Heart right ventricle (tissue), 16 donors: ENCODE data around the gene HNF4A. TPM values are rescaled to one million over a fixed set of nuclear protein-coding genes. Genes with fewer than 3 reads are reported as not detected.

ENCODE experiments used
- ATAC-seq, 8 donors: fragments of 200-7000 bp; cut with Tn5 transposase; one replicate each; pipeline ENCODE4 v1.9.1; 2020; ENCODE audit warnings: mild to moderate bottlenecking in 8 of 8, moderate library complexity in 8 of 8, moderate number of reproducible peaks in 1 of 8
- DNase-seq, 2 donors: peaks; one replicate each; pipeline ENCODE4 v3.0.0-alpha.2; 2020
- H3K27ac ChIP-seq, 10 donors: fragments of 200-600 bp; sonication (generic) in 2 of 10; one replicate each; pipeline versions ENCODE4 v1.5.0 to v1.8.0; 2020 to 2022; ENCODE audit warnings: mild to moderate bottlenecking in 3 of 10
- H3K27me3 ChIP-seq, 7 donors: fragments of 200-600 bp; one replicate each; pipeline ENCODE4 v1.8.0; 2021 to 2022; ENCODE audit warnings: mild to moderate bottlenecking in 2 of 7
- H3K36me3 ChIP-seq, 9 donors: fragments of 200-600 bp; sonication (generic) in 1 of 9; one replicate each; pipeline versions ENCODE4 v1.5.0 to v1.8.0; 2020 to 2022; ENCODE audit warnings: mild to moderate bottlenecking in 2 of 9
- H3K4me1 ChIP-seq, 9 donors: fragments of 200-600 bp; sonication (generic) in 1 of 9; one replicate each; pipeline versions ENCODE4 v1.5.0 to v1.8.0; 2020 to 2022; ENCODE audit warnings: mild to moderate bottlenecking in 4 of 9
- H3K4me3 ChIP-seq, 10 donors: fragments of 200-600 bp; sonication (generic) in 2 of 10; one replicate each; pipeline versions ENCODE4 v1.5.0 to v1.8.0; 2020 to 2022; ENCODE audit warnings: mild to moderate bottlenecking in 7 of 10, moderate library complexity in 2 of 10
- H3K9me3 ChIP-seq, 11 donors: fragments of 200-600 bp in 10 of 11; sonication (generic) in 2 of 11; one replicate each; pipeline versions ENCODE4 v1.5.0 to v1.8.0; 2013 to 2022; ENCODE audit warnings: mild to moderate bottlenecking in 2 of 11, control low read depth in 1 of 11, moderate library complexity in 1 of 11
- CTCF ChIP-seq, 9 donors: fragments of 200-600 bp; sonication (generic) in 2 of 9; IDR thresholded peaks; one replicate each; pipeline versions ENCODE4 v1.5.0 to v1.8.0; 2021 to 2022; ENCODE audit warnings: antibody characterized with exemption in 9 of 9, mild to moderate bottlenecking in 5 of 9, moderate library complexity in 1 of 9
- WGBS, 2 donors: extraction: QIAGEN DNeasy Blood & Tissue Kit; methylation state at CpG; one replicate each; pipeline ENCODE4 v1.1.7; 2013; ENCODE audit warnings: inconsistent platforms in 1 of 2; 5-methylcytosine and 5-hydroxymethylcytosine counted together
- intact Hi-C, 10 donors: fragments of 100-400 bp; cut with DNase I; formaldehyde crosslinking; loops; one replicate each; pipeline versions ENCODE4 v1.11.1 to v1.14.2; 2022
- polyA plus RNA-seq, 2 donors: library from polyadenylated mRNA; stranded (reverse); fragments of 200-250 nt; gene quantifications; one replicate each; pipeline ENCODE4 v1.2.3, GENCODE V29; 2013
- total RNA-seq, 10 donors: library from RNA; stranded (reverse); fragmentation: NEBNext Ultra II Directional in 3 of 10; extraction: Animal tissue kit (Norgen Biotek cat#: 25700) in 3 of 10; gene quantifications; one replicate each; pipeline versions ENCODE4 v1.2.1 to v1.2.4, GENCODE V29; 2021 to 2023
- donor health status: Arrhythmogenic right ventricular cardiomyopathy.
- donor health status: ischemic (EF 13 %, LVEDD 7.1; RV severe dilation, severe dysfunction).
- donor health status: healthy with polysubstance abuse.
- donor health status: DM: no; HTN: yes; CAD: no.
- donor health status: DM: no; HTN: no; CAD: no.
- donor health status: ischemic (EF 25% LVEDD 6.9; RV normal size, moderate dysfunction).
- donor health status: ischemic (EF 25% LVEDD 5.7; RV mildly dilated, moderate dysfunction).
- donor health status: healthy.
- donor health status: DM: yes; HTN: yes; CAD: no.
- donor health status: Ischemic cardiomyopathy.
- donor health status: ischemic (EF 35%, LVEDD 5.7; RV mildly dilated, moderate dysfunction).
- donor health status: nonischemic (EF 11% LVEDD 7.7; RV severe dilation, severe dysfunction).
- donor health status: DM: yes; HTN: yes; CAD: no.
- donor health status: PGD.
- donor health status: ischemic (EF 29% LVEDD 5.4; RV normal size, mild dysfunction).
- donor health status: nonischemic (EF 23%, LVEDD 6.1; RV moderate dilation, normal function).

The HNF4A gene
- total and polyA plus RNA-seq, 12 donors = under 0.01 TPM; not detected in 11

- intact Hi-C loops = no loop called here
- no peak for ATAC-seq
- Histone ChIP-seq H3K27me3 (no peaks in the 10 kb centered on the region), H3K9me3 (no peaks in the 10 kb centered on the region), H3K4me1 (no peaks in the 10 kb centered on the region), H3K27ac (no peak overlapping the region), H3K4me3 (no peak overlapping the region), H3K36me3 (no peaks in the 10 kb centered on the region)
- WGBS, 2 donors = 88 to 89% methylated on average over 6 of the region's 6 CpGs
- no peak for DNase-seq
- no peak for TF ChIP-seq CTCF (IDR thresholded peaks at IDR 0.05)
Measured at GRCh38 chr20:44364780-44365179, 9.3 kb downstream of the HNF4A start.

GRCh38 chr20:44367746-44368145 lies 12.2 kb downstream of the HNF4A start:
- H3K9me3 ChIP-seq = no peaks in the 10 kb centered on the region
- H3K27me3 ChIP-seq = no peaks in the 10 kb centered on the region
- H3K36me3 ChIP-seq = no peaks in the 10 kb centered on the region
- TF ChIP-seq CTCF (IDR thresholded peaks at IDR 0.05) = no peak
- DNase-seq (no peak), ATAC-seq (no peak)
- intact Hi-C loops = no loop called here
- no peak overlapping the region for H3K27ac ChIP-seq
- no peak overlapping the region for H3K4me3 ChIP-seq
- WGBS, 2 donors = 91 to 94% methylated on average over 6 of the region's 6 CpGs
- H3K4me1 ChIP-seq = no peaks in the 10 kb centered on the region

GRCh38 chr20:44370639-44371218 lies 15.2 kb downstream of the HNF4A start:
- 69 to 72% methylated on average over 8 to 9 of the region's 9 CpGs for WGBS, 2 donors
- intact Hi-C loops = no loop called here
- no peak overlapping the region for H3K27ac ChIP-seq
- H3K4me1 ChIP-seq = no peaks in the 10 kb centered on the region
- no peak overlapping the region for H3K4me3 ChIP-seq
- H3K27me3 ChIP-seq = no peaks in the 10 kb centered on the region
- no peaks in the 10 kb centered on the region for H3K36me3 ChIP-seq
- ATAC-seq (no peak), DNase-seq (no peak)
- no peak for TF ChIP-seq CTCF (IDR thresholded peaks at IDR 0.05)
- H3K9me3 ChIP-seq = no peaks in the 10 kb centered on the region

GRCh38 chr20:44382641-44383040 lies 27.1 kb downstream of the HNF4A start:
- no peak overlapping the region for H3K4me3 ChIP-seq
- ATAC-seq (no peak), DNase-seq (no peak)
- no peak overlapping the region for H3K27ac ChIP-seq
- H3K4me1 ChIP-seq = no peaks in the 10 kb centered on the region
- no peaks in the 10 kb centered on the region for H3K9me3 ChIP-seq
- intact Hi-C loops = loop anchor here in 4 of 10 donors (10.0 kb wide), 4 partner anchors 68 to 352 kb away; partner anchors contain the start of genes FITM2 (in 1 of the 4) and OSER1 (in 1 of the 4)
- no peaks in the 10 kb centered on the region for H3K36me3 ChIP-seq
- 63 to 66% methylated on average over 2 of the region's 2 CpGs for WGBS, 2 donors
- peaks cover 0 to 22% (median 9%) of the 10 kb centered on the region in 7 donors for H3K27me3 ChIP-seq
- TF ChIP-seq CTCF (IDR thresholded peaks at IDR 0.05) = no peak
